ENCODE data around the gene LRMDA. TPM values are rescaled to one million over a fixed set of nuclear protein-coding genes. Genes with fewer than 3 reads are reported as not detected.

Gene LRMDA
- total and polyA plus RNA-seq, 2 of the 13 experiments (the other 11 are each of a cell fraction or from before 2014, with no cell fraction given): 13.4 to 22.0 TPM

DNA sequence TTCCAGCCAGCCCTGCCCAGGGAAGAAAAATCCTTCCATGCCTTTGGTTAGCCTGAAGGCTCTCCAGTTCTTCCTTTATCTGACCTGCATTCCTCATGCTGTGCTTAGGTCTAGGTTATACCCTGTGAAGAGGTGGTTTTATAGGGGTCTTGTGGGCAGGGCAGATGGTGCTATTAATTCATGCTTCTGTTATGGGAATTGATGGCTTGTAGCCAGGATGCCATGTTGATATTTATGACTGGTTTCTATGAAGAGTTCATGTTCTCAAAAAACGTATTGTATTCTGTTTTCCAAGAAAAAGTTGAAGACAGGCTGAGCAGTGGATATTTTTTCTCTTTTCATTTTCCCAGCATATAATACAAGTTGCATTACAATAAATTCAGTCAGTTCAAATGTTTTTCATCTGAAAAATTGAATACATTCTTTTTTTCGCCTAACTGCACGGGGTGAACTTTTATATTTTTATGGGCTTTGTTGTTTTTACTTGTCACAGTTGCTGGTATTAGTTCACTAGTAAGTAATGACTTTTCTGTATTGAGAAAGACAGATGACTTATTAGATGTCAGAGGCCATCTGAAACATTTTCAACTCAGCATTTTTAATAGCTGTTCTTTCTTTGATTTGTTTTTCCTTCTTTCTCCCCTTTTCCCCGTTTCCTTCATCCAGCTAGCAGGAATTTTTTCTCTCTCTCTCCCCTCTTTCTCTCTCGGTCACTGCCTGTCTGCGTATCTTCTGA lies 322.8 kb downstream of the LRMDA start:
- BruUV-seq (replicated peaks): no TSS peak
- Histone ChIP-seq H3K4me2 (ENCODE audit: low read depth, low read length) (no peak overlapping the region), H4K20me1 (ENCODE audit: insufficient read depth, low read length) (no peaks in the 10 kb centered on the region), H3K79me2 (ENCODE audit: insufficient read depth, low read length) (peaks cover 2% of the 10 kb centered on the region), H3K36me3 (replicated peaks in 1 of 2; ENCODE audit: control insufficient read depth in 1 of 2, insufficient read depth in 2 of 2, low read length in 2 of 2) (no peaks in the 10 kb centered on the region), H3K27ac (ENCODE audit: extremely low read length, insufficient read depth, low read length) (no peak overlapping the region), H3K27me3 (ENCODE audit: control insufficient read depth in 1 of 2, insufficient read depth in 2 of 2, low read length in 2 of 2) (no peaks in the 10 kb centered on the region), H3K9ac (ENCODE audit: insufficient read depth, low read depth, low read length) (no peak overlapping the region), H3K9me3 (ENCODE audit: low read length) (no peaks in the 10 kb centered on the region), H3K4me1 (ENCODE audit: insufficient read depth, low read length) (peaks cover 43% of the 10 kb centered on the region), H3K4me3 (replicated peaks in 1 of 3; ENCODE audit: insufficient read depth in 1 of 3, low read depth in 2 of 3, low read length in 3 of 3) (no peak overlapping the region), H2AFZ (ENCODE audit: low read length) (no peak overlapping the region)
- 95% methylated on average over 6 of the region's 6 CpGs for whole genome bisulfite sequencing (ENCODE audit: low lambda C conversion rate)
- ATAC-seq: no peak
- ChIA-PET CTCF (ENCODE audit: low intra/inter-chr PET ratio, low total read pairs) (no interaction called here), POLR2A (interaction anchor here (0.5 to 2.8 kb wide), 5 partner anchors 18 to 352 kb away, joined by 4 to 27 read pairs (median 13); partner anchors contain the start of gene ZNF503)
- TF ChIP-seq ZNF17 (CRISPR knock-in tag; IDR thresholded peaks at IDR 0.05) (no peak), ZMYM3 (CRISPR knock-in tag; IDR thresholded peaks at IDR 0.05) (peak; percentile 40; the same call in 1 of the 2 replicates)
- intact Hi-C loops (cut with micrococcal nuclease; ENCODE audit: unreplicated experiment): no loop called here
- in situ Hi-C loops (cut with HindIII; ENCODE audit: extremely low pct_ligation_motif_present, low pct_unique_long_range_greater_than_20kb): no loop called here
- no peak for DNase-seq (ENCODE audit: low spot score)
- no peak for FAIRE-seq

DNA sequence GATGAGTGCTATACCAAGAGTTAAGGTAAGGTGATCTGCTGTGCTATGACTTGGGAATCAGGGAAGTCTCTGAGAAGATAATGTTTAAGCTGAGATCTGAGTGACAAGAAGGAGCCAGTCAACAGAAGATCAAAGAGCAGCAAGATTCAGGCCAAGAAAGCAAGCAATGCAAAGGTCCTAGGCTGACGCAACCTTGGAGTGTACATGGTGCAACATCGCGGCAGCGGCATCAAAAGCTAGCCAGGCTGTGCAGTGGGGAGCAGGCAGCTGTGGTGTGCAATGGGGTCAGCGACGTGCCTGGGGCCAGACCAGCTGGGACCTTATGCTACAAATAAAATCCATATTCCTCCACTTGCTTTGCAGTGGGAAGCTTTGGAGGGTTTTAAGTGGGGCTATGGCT lies 324.1 kb downstream of the LRMDA start:
- H3K36me3 ChIP-seq (replicated peaks in 1 of 2; ENCODE audit: control insufficient read depth in 1 of 2, insufficient read depth in 2 of 2, low read length in 2 of 2): no peaks in the 10 kb centered on the region
- BruUV-seq (replicated peaks): no TSS peak
- intact Hi-C loops (cut with micrococcal nuclease; ENCODE audit: unreplicated experiment): no loop called here
- H3K9me3 ChIP-seq (ENCODE audit: low read length): no peaks in the 10 kb centered on the region
- in situ Hi-C loops (cut with HindIII; ENCODE audit: extremely low pct_ligation_motif_present, low pct_unique_long_range_greater_than_20kb): no loop called here
- peak; percentile 99 for ATAC-seq
- peaks cover 43% of the 10 kb centered on the region for H3K4me1 ChIP-seq (ENCODE audit: insufficient read depth, low read length)
- H3K27ac ChIP-seq (ENCODE audit: extremely low read length, insufficient read depth, low read length): peak overlapping the region; percentile 61
- 8% methylated on average over 6 of the region's 6 CpGs for WGBS (ENCODE audit: low lambda C conversion rate)
- no peak overlapping the region for H3K4me3 ChIP-seq (replicated peaks in 1 of 3; ENCODE audit: insufficient read depth in 1 of 3, low read depth in 2 of 3, low read length in 3 of 3)
- no peaks in the 10 kb centered on the region for H4K20me1 ChIP-seq (ENCODE audit: insufficient read depth, low read length)
- H3K9ac ChIP-seq (ENCODE audit: insufficient read depth, low read depth, low read length): no peak overlapping the region
- FAIRE-seq: peak; percentile 96
- no peak overlapping the region for H2AFZ ChIP-seq (ENCODE audit: low read length)
- POLR2A ChIA-PET: interaction anchor here (1.0 to 2.8 kb wide), 14 partner anchors 9 to 356 kb away, joined by 3 to 27 read pairs (median 8); partner anchors contain the start of gene ZNF503
- CTCF ChIA-PET (ENCODE audit: low intra/inter-chr PET ratio, low total read pairs): no interaction called here
- no peaks in the 10 kb centered on the region for H3K27me3 ChIP-seq (ENCODE audit: control insufficient read depth in 1 of 2, insufficient read depth in 2 of 2, low read length in 2 of 2)
- peak overlapping the region; percentile 45 for H3K4me2 ChIP-seq (ENCODE audit: low read depth, low read length)
- peak; percentile 69 for DNase-seq (ENCODE audit: low spot score)
- peaks cover 2% of the 10 kb centered on the region for H3K79me2 ChIP-seq (ENCODE audit: insufficient read depth, low read length)
- no peak for TF ChIP-seq ZNF850 (CRISPR knock-in tag; conservative IDR thresholded peaks at IDR 0.05)
- TF ChIP-seq RBFOX2 (IDR thresholded peaks at IDR 0.05; ENCODE audit: low read depth, low read length): 0 out of 2 replicates have a peak, but pooled peaks have one; percentile 21
- no peak for TF ChIP-seq ZNF367 (CRISPR knock-in tag; IDR thresholded peaks at IDR 0.05; ENCODE audit: borderline replicate concordance)
- TF ChIP-seq ZNF264 (CRISPR knock-in tag; IDR thresholded peaks at IDR 0.05): no peak
- TF ChIP-seq SOX13 (IDR thresholded peaks at IDR 0.05): peak; percentile 54; the same call in 1 of the 2 replicates
- peak in 1 of 2 experiments; percentile 87; a peak in 2 of 4 replicates for TF ChIP-seq SOX13 (CRISPR knock-in tag; conservative IDR thresholded peaks at IDR 0.05 in 1 of 2, IDR thresholded peaks at IDR 0.05 in 1 of 2)
- TF ChIP-seq, protein P1, sequence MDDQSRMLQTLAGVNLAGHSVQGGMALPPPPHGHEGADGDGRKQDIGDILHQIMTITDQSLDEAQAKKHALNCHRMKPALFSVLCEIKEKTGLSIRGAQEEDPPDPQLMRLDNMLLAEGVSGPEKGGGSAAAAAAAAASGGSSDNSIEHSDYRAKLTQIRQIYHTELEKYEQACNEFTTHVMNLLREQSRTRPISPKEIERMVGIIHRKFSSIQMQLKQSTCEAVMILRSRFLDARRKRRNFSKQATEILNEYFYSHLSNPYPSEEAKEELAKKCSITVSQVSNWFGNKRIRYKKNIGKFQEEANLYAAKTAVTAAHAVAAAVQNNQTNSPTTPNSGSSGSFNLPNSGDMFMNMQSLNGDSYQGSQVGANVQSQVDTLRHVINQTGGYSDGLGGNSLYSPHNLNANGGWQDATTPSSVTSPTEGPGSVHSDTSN (CRISPR knock-in tag; IDR thresholded peaks at IDR 0.05; ENCODE audit: borderline replicate concordance): no peak
- TF ChIP-seq ZNF501 (CRISPR knock-in tag; IDR thresholded peaks at IDR 0.05): no peak
- TF ChIP-seq ZFX (CRISPR knock-in tag; IDR thresholded peaks at IDR 0.05; ENCODE audit: low read depth): no peak
- peak; percentile 27; the same call in 1 of the 2 replicates for TF ChIP-seq ZHX1 (CRISPR knock-in tag; IDR thresholded peaks at IDR 0.05; ENCODE audit: low read depth)
- TF ChIP-seq IRF2 (CRISPR knock-in tag; IDR thresholded peaks at IDR 0.05): peak; percentile 81; the same call in 1 of the 2 replicates

All from HepG2 (cell line).